GM12872 (cell line): ENCODE measurements around the gene SERTAD4.

ENCODE experiments used
- TF ChIP-seq, protein P1 (sequence below): IDR thresholded peaks from 3 replicates; pipeline ENCODE4 v1.5.1; 2011; ENCODE audit warnings: low read depth, mild to moderate bottlenecking, low read length, moderate library complexity; ENCODE audit not compliant: insufficient read depth

SERTAD4 gene

GRCh38 chr1:210244746-210245367 lies 12.3 kb downstream of the SERTAD4 start:
- TF ChIP-seq, protein P1, sequence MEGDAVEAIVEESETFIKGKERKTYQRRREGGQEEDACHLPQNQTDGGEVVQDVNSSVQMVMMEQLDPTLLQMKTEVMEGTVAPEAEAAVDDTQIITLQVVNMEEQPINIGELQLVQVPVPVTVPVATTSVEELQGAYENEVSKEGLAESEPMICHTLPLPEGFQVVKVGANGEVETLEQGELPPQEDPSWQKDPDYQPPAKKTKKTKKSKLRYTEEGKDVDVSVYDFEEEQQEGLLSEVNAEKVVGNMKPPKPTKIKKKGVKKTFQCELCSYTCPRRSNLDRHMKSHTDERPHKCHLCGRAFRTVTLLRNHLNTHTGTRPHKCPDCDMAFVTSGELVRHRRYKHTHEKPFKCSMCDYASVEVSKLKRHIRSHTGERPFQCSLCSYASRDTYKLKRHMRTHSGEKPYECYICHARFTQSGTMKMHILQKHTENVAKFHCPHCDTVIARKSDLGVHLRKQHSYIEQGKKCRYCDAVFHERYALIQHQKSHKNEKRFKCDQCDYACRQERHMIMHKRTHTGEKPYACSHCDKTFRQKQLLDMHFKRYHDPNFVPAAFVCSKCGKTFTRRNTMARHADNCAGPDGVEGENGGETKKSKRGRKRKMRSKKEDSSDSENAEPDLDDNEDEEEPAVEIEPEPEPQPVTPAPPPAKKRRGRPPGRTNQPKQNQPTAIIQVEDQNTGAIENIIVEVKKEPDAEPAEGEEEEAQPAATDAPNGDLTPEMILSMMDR: no peak

DNA sequence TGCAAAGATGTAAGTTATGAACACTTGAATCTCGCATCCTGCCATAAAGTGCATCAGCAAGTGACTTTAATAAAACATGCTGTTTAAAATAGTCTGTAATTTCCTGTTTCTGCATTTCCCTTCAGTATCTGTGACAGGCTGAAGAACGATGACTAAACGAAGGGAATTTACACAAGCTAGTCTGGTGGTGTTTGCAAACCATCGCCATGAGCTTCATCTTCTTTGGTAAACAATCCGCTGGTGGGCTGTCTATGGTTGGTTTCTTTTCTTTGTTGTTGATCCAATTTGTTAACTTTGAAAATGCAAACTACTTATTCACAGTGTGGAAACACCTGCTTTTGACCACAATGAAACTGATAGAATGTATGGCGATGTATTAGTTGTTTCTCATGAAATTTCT lies 13.9 kb downstream of the SERTAD4 start:
- TF ChIP-seq, protein P1: no peak

GRCh38 chr1:210248341-210248740 lies 15.7 kb downstream of the SERTAD4 start:
- TF ChIP-seq, protein P1: no peak

GRCh38 chr1:210250665-210250997 lies 18.0 kb downstream of the SERTAD4 start:
- TF ChIP-seq, protein P1: no peak

DNA sequence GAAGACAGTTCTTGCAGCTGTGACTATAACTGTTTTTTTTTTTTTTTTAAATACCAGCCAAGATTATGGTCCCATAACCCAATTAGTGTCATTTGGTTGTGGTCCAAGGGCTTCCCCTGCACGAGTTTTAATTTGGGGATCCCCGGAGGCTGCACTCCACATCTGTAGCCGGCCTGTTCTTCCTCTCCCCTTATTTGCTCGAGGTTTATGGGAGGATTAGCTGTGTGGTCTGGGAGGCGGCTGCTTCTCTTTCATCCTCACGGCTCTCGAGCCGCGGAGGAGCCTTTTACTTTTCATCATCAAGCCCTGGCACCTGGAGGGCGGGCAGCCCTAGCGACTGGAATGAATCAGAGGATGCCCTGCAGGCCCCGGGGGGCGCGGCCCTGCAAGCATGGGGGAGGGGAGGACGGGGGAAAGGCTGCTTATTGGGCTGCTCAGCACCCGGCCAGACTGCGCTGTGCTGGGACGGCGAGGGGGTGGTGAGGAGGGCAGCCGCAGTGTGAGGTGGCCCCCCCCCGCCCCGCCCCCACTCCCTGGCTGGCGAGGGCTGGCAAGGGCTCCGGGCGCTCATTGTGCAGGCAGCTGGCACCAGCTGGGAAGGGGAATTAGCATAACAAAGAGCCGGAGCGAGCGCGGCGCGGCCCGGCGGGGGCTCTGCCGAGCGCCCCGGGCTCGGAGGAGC lies 18.5 kb downstream of the SERTAD4 start:
- TF ChIP-seq, protein P1: no peak

- TF ChIP-seq, protein P1: no peak
Measured at GRCh38 chr1:210251680-210252490, 19.3 kb downstream of the SERTAD4 start.

DNA sequence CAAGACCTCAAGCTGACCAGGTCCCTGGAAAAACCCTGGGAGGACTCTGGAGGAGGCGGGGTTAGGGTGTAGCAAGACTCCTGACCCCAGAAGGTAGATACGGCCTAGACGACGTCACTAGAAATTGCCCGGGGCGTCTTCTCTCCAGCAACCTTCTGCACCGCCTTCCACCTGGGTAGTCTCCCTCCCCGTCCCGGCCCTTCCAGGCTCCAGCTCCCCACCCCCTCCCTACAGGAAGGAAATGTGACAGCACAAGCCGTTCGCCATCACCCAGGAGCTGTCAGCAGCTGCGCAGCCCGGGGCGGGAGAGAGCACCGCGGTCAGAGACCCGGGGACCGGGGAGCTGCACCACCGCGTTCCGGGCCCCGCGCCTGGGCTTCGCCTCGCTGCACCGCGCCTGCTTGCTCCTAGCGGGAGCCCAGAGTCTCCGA lies 20.0 kb downstream of the SERTAD4 start:
- TF ChIP-seq, protein P1: no peak
